NT2/D1 (cell line): ENCODE data around the gene TUBGCP2.

Experiments used
- SUZ12 ChIP-seq: IDR thresholded peaks from 2 replicates; pipeline ENCODE4 v1.6.1; 2011; ENCODE audit not compliant: insufficient read length, insufficient read depth; ENCODE audit errors: extremely low read depth
- YY1 ChIP-seq: IDR thresholded peaks from 2 replicates; pipeline ENCODE4 v1.6.1; 2011; ENCODE audit not compliant: insufficient read length, insufficient read depth
- ZNF274 ChIP-seq: IDR thresholded peaks from 2 replicates; pipeline ENCODE4 v1.6.1; 2011; ENCODE audit warnings: mild to moderate bottlenecking, low read depth, low read length

DNA sequence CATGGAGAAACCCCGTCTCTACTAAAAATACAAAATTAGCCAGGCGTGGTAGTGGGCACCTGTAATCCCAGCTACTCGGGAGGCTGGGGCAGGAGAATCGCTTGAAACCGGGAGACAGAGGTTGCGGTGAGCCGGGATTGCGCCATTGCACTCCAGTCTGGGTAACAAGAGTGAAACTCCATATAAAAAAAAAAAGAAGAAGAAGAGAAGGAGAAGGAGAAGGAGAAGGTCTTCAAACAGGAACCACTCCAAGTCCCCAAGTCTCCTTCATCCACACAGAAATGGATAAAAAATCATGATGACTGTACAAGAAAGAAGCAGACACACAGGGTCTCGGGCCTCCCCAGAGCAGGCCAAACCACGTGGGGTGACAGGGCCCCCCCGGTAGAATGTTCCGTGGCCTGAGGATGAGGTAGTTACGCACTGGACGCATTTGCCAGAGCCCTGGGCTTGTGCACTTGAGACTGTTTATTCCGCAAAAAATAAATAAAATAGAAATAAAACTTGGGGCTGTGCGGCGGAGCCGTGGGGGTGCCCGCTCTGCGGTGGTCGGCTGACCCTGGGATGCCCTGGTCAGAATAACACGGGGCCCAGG is 55.2 kb downstream of the TUBGCP2 start:
- TF ChIP-seq ZNF274 (no peak), YY1 (no peak), SUZ12 (no peak)
